SK-N-SH treated with all-trans-retinoic acid at 6 μM for 48 hours (cell line): Measurements from ENCODE around the gene GMCL2.
"Not testable (repeated sequence)": the region's sequence is repeated elsewhere in the genome, so short reads cannot be mapped to it uniquely, and the experiment has no call there.

Source experiments
- ATAC-seq: fragments of 200-7000 bp; cut with Tn5 transposase; 3 replicates; pipeline ENCODE4 v1.9.1; 2020; ENCODE audit warnings: mild to moderate bottlenecking, moderate library complexity
- ARNTL ChIP-seq: fragments of 450-650 bp; formaldehyde crosslinking; IDR thresholded peaks from 2 replicates; pipeline ENCODE4 v1.5.0; 2020; ENCODE audit warnings: low read depth, mild to moderate bottlenecking, moderate library complexity, borderline replicate concordance
- BACH2 ChIP-seq: fragments of 250-450 bp; sonication (Bioruptor Pico); IDR thresholded peaks from 2 replicates; pipeline ENCODE4 v1.9.0; 2021; ENCODE audit warnings: mild to moderate bottlenecking, borderline replicate concordance
- CREB5 ChIP-seq: fragments of 250-450 bp; sonication (Bioruptor Pico); IDR thresholded peaks from 2 replicates; pipeline ENCODE4 v1.5.1; 2020; ENCODE audit warnings: low read depth, mild to moderate bottlenecking, moderate library complexity
- ESRRG ChIP-seq: fragments of 250-450 bp; sonication (Bioruptor Pico); IDR thresholded peaks from 2 replicates; pipeline ENCODE4 v1.6.1; 2021; ENCODE audit warnings: mild to moderate bottlenecking
- GLIS3 ChIP-seq: fragments of 250-450 bp; sonication (Bioruptor Pico); IDR thresholded peaks from 2 replicates; pipeline ENCODE4 v1.5.0; 2020; ENCODE audit warnings: mild to moderate bottlenecking, moderate library complexity
- ISL1 ChIP-seq: fragments of 250-450 bp; sonication (Bioruptor Pico); IDR thresholded peaks from 2 replicates; pipeline ENCODE4 v2.1.2; 2022; ENCODE audit warnings: mild to moderate bottlenecking, moderate library complexity
- PATZ1 ChIP-seq: fragments of 250-450 bp; sonication (Bioruptor Pico); IDR thresholded peaks from 2 replicates; pipeline ENCODE4 v1.8.0; 2020; ENCODE audit warnings: mild to moderate bottlenecking, moderate library complexity, borderline replicate concordance
- PPARA ChIP-seq: fragments of 250-450 bp; sonication (Bioruptor Pico); IDR thresholded peaks from 2 replicates; pipeline ENCODE4 v1.5.0; 2020; ENCODE audit warnings: mild to moderate bottlenecking, borderline replicate concordance
- RARB ChIP-seq: fragments of 250-450 bp; sonication (Bioruptor Pico); IDR thresholded peaks from 2 replicates; pipeline ENCODE4 v1.8.0; 2021; ENCODE audit warnings: mild to moderate bottlenecking, moderate library complexity
- SNAI2 ChIP-seq: fragments of 250-450 bp; sonication (Bioruptor Pico); IDR thresholded peaks from 2 replicates; pipeline ENCODE4 v1.5.0; 2020; ENCODE audit warnings: mild to moderate bottlenecking, moderate library complexity
- TCF4 ChIP-seq: fragments of 250-450 bp; sonication (Bioruptor Pico); IDR thresholded peaks from 2 replicates; pipeline ENCODE4 v1.8.0; 2021; ENCODE audit warnings: mild to moderate bottlenecking, moderate library complexity, borderline replicate concordance
- TOX ChIP-seq: fragments of 250-450 bp; sonication (Bioruptor Pico); IDR thresholded peaks from 2 replicates; pipeline ENCODE4 v1.8.0; 2021; ENCODE audit warnings: mild to moderate bottlenecking, moderate library complexity, borderline replicate concordance
- ZC3H10 ChIP-seq: fragments of 250-450 bp; sonication (Bioruptor Pico); IDR thresholded peaks from 2 replicates; pipeline ENCODE4 v1.5.1; 2021; ENCODE audit warnings: mild to moderate bottlenecking, moderate library complexity
- ZFP30 ChIP-seq: fragments of 450-650 bp; formaldehyde crosslinking; IDR thresholded peaks from 2 replicates; pipeline ENCODE4 v1.5.0; 2022; ENCODE audit warnings: mild to moderate bottlenecking, moderate library complexity
- ZNF565 ChIP-seq: fragments of 450-650 bp; formaldehyde crosslinking; conservative IDR thresholded peaks from 2 replicates; pipeline ENCODE4 v1.5.0; 2020; ENCODE audit warnings: low read depth, mild to moderate bottlenecking, moderate library complexity
- ZNF70 ChIP-seq: fragments of 450-650 bp; formaldehyde crosslinking; IDR thresholded peaks from 2 replicates; pipeline ENCODE4 v1.5.0; 2020; ENCODE audit warnings: mild to moderate bottlenecking, moderate library complexity
- ZNF8 ChIP-seq: fragments of 450-650 bp; formaldehyde crosslinking; IDR thresholded peaks from 2 replicates; pipeline ENCODE4 v1.5.0; 2020; ENCODE audit warnings: mild to moderate bottlenecking, moderate library complexity
- TF ChIP-seq, protein P1 (sequence below): fragments of 250-450 bp; sonication (Bioruptor Pico); IDR thresholded peaks from 2 replicates; pipeline ENCODE4 v1.5.0; 2020; ENCODE audit warnings: mild to moderate bottlenecking, moderate library complexity
- TF ChIP-seq, protein P2 (sequence below): fragments of 250-450 bp; sonication (Bioruptor Pico); IDR thresholded peaks from 2 replicates; pipeline ENCODE4 v1.8.0; 2021; ENCODE audit warnings: low read depth, mild to moderate bottlenecking, moderate library complexity, borderline replicate concordance
- TF ChIP-seq, protein P3 (sequence below): fragments of 250-450 bp; sonication (Bioruptor Pico); IDR thresholded peaks from 2 replicates; pipeline ENCODE4 v1.5.1; 2021; ENCODE audit warnings: mild to moderate bottlenecking, moderate library complexity

Gene GMCL2

GRCh38 chr5:178199581-178200434 is 12.6 kb upstream of the GMCL2 start:
- TF ChIP-seq BACH2 (CRISPR knock-in tag), result no peak
- no peak for TF ChIP-seq RARB
- TF ChIP-seq ZC3H10 (CRISPR knock-in tag), result no peak
- TF ChIP-seq ZFP30 (CRISPR knock-in tag), result no peak
- TF ChIP-seq CREB5, result no peak
- TF ChIP-seq SNAI2 (CRISPR knock-in tag), result no peak
- no peak for ATAC-seq

GRCh38 chr5:178198706-178199105 is 11.5 kb upstream of the GMCL2 start:
- ATAC-seq, result no peak
- TF ChIP-seq PATZ1, result no peak
- TF ChIP-seq ESRRG, result no peak
- no peak for TF ChIP-seq ZNF8 (CRISPR knock-in tag)
- TF ChIP-seq ARNTL (CRISPR knock-in tag), result no peak
- TF ChIP-seq, protein P1, sequence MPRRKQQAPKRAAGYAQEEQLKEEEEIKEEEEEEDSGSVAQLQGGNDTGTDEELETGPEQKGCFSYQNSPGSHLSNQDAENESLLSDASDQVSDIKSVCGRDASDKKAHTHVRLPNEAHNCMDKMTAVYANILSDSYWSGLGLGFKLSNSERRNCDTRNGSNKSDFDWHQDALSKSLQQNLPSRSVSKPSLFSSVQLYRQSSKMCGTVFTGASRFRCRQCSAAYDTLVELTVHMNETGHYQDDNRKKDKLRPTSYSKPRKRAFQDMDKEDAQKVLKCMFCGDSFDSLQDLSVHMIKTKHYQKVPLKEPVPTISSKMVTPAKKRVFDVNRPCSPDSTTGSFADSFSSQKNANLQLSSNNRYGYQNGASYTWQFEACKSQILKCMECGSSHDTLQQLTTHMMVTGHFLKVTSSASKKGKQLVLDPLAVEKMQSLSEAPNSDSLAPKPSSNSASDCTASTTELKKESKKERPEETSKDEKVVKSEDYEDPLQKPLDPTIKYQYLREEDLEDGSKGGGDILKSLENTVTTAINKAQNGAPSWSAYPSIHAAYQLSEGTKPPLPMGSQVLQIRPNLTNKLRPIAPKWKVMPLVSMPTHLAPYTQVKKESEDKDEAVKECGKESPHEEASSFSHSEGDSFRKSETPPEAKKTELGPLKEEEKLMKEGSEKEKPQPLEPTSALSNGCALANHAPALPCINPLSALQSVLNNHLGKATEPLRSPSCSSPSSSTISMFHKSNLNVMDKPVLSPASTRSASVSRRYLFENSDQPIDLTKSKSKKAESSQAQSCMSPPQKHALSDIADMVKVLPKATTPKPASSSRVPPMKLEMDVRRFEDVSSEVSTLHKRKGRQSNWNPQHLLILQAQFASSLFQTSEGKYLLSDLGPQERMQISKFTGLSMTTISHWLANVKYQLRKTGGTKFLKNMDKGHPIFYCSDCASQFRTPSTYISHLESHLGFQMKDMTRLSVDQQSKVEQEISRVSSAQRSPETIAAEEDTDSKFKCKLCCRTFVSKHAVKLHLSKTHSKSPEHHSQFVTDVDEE (CRISPR knock-in tag), result no peak
- no peak for TF ChIP-seq BACH2 (CRISPR knock-in tag)
- no peak for TF ChIP-seq GLIS3
- no peak for TF ChIP-seq ZC3H10 (CRISPR knock-in tag)
- TF ChIP-seq ZNF565 (CRISPR knock-in tag), result no peak
- no peak for TF ChIP-seq PPARA
- TF ChIP-seq, protein P2, sequence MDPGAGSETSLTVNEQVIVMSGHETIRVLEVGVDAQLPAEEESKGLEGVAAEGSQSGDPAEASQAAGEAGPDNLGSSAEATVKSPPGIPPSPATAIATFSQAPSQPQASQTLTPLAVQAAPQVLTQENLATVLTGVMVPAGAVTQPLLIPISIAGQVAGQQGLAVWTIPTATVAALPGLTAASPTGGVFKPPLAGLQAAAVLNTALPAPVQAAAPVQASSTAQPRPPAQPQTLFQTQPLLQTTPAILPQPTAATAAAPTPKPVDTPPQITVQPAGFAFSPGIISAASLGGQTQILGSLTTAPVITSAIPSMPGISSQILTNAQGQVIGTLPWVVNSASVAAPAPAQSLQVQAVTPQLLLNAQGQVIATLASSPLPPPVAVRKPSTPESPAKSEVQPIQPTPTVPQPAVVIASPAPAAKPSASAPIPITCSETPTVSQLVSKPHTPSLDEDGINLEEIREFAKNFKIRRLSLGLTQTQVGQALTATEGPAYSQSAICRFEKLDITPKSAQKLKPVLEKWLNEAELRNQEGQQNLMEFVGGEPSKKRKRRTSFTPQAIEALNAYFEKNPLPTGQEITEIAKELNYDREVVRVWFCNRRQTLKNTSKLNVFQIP, result no peak
- TF ChIP-seq SNAI2 (CRISPR knock-in tag), result no peak
- no peak for TF ChIP-seq TCF4 (CRISPR knock-in tag)
- TF ChIP-seq ZNF70 (CRISPR knock-in tag), result no peak

DNA sequence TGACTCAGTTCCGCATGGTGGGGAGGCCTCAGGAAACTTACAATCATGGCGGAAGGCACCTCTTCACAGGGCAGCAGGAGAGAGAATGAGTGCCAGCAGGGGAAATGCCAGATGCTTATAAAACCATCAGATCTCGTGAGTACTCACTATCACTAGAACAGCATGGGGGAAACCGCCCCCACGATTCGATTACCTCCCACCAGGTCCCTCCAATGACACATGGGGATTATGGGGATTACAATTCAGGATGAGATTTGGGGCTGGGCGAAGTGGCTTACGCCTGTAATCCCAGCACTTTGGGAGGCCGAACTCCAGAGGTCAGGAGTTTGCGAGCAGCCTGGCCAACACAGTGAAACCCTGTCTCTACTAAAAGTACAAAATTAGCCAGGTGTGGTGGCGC is 11.0 kb upstream of the GMCL2 start:
- not testable (repeated sequence) for ATAC-seq

DNA sequence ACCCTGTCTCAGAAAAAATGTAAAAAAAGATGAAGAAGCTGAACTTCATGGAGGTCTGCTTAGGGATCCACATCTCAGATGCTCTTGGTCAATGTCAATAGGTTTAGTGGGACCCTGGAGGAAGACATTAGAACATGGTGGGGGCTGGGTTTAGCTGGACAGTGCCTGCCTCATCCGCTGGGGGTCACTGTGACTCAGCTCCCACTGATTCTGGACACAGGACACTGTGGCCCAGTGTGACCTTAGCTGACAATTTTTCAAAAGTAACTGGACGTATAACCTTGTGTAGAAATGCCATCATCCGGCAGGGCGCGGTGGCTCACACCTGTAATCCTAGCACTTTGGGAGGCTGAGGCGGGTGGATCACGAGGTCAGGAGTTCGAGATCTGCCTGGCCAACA is 9.8 kb upstream of the GMCL2 start:
- peak; percentile 64 for ATAC-seq
- TF ChIP-seq TOX, result no peak
- no peak for TF ChIP-seq PPARA
- TF ChIP-seq ZC3H10 (CRISPR knock-in tag), result no peak
- TF ChIP-seq ISL1, result no peak
- no peak for TF ChIP-seq BACH2 (CRISPR knock-in tag)
- TF ChIP-seq ESRRG, result no peak
- TF ChIP-seq CREB5, result no peak
- TF ChIP-seq, protein P2, result no peak
- TF ChIP-seq SNAI2 (CRISPR knock-in tag), result no peak
- TF ChIP-seq, protein P3, sequence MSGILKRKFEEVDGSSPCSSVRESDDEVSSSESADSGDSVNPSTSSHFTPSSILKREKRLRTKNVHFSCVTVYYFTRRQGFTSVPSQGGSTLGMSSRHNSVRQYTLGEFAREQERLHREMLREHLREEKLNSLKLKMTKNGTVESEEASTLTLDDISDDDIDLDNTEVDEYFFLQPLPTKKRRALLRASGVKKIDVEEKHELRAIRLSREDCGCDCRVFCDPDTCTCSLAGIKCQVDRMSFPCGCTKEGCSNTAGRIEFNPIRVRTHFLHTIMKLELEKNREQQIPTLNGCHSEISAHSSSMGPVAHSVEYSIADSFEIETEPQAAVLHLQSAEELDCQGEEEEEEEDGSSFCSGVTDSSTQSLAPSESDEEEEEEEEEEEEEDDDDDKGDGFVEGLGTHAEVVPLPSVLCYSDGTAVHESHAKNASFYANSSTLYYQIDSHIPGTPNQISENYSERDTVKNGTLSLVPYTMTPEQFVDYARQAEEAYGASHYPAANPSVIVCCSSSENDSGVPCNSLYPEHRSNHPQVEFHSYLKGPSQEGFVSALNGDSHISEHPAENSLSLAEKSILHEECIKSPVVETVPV (CRISPR knock-in tag), result no peak
- TF ChIP-seq ZNF565 (CRISPR knock-in tag), result no peak
- TF ChIP-seq ZNF8 (CRISPR knock-in tag), result no peak
- no peak for TF ChIP-seq ZNF70 (CRISPR knock-in tag)
- no peak for TF ChIP-seq ARNTL (CRISPR knock-in tag)
- no peak for TF ChIP-seq GLIS3
